ENCODE results near the gene GNB3. TPM values are rescaled to one million over a fixed set of nuclear protein-coding genes. Genes with fewer than 3 reads are reported as not detected.
A peak's percentile ranks its signal among the peaks of the same experiment; 100 is the strongest.

The GNB3 gene
- total RNA-seq, 1 donor from 2014 or later, result 16.6 TPM

DNA sequence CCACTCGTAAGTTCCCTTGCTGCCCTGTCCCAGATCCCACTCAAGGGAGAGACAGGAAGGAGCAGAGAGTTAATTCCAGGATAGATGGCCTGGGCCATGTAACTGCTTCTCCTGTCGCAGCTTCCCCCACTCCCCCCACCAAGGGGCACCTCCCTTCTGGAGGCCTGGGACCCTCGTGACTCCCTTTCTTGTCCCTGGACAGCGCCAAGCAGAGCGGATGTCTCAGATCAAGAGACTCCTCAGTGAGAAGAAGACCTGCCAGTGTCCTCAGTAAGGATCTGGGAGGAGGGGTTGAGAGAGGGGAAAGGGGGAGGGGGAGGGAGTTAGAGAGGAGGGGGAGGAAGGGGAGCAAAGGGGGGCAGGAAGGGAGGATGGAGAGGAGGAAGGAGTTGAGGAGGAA, 22.1 kb upstream of the GNB3 start:
- peak overlapping the region; percentile 50 for H3K4me3 Mint-ChIP-seq (ENCODE audit: unreplicated experiment)
- no peak for FAIRE-seq

DNA sequence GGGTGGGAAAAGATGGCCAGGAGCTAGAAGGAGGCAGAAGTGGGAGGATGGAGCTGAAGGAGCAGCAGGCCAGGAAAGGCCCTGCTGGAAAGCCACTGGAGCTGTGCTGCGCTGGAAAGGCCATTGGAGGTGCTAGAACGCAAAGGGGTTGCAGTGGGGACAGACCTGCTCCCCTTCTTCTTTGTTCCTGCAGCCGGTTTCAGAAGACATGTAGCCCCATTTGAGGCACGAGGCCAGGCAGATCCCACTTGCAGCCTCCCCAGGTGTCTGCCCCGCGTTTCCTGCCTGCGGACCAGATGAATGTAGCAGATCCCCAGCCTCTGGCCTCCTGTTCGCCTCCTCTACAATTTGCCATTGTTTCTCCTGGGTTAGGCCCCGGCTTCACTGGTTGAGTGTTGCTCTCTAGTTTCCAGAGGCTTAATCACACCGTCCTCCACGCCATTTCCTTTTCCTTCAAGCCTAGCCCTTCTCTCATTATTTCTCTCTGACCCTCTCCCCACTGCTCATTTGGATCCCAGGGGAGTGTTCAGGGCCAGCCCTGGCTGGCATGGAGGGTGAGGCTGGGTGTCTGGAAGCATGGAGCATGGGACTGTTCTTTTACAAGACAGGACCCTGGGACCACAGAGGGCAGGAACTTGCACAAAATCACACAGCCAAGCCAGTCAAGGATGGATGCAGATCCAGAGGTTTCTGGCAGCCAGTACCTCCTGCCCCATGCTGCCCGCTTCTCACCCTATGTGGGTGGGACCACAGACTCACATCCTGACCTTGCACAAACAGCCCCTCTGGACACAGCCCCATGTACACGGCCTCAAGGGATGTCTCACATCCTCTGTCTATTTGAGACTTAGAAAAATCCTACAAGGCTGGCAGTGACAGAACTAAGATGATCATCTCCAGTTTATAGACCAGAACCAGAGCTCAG, 21.4 kb upstream of the GNB3 start:
- no peaks in the 10 kb centered on the region for H4K20me1 ChIP-seq (ENCODE audit: insufficient read depth, low read length)
- H3K4me3 ChIP-seq (ENCODE audit: insufficient read depth, low read depth, low read length), result no peak overlapping the region
- Mint-ChIP-seq H3K36me3 (ENCODE audit: low read depth, unreplicated experiment) (peaks cover 2% of the 10 kb centered on the region), H3K9me3 (ENCODE audit: unreplicated experiment) (no peaks in the 10 kb centered on the region), H3K27me3 (ENCODE audit: low read depth, unreplicated experiment) (peaks cover 16% of the 10 kb centered on the region), H3K4me3 (ENCODE audit: unreplicated experiment) (peak overlapping the region; percentile 11), H3K4me1 (ENCODE audit: low read depth, unreplicated experiment) (peaks cover 19% of the 10 kb centered on the region), H3K27ac (ENCODE audit: unreplicated experiment) (no peak overlapping the region)
- no peaks in the 10 kb centered on the region for H3K9me3 ChIP-seq (ENCODE audit: insufficient read depth, low read depth, low read length)
- DNase-seq (ENCODE audit: low read depth) (no peak), FAIRE-seq (no peak)
- no peaks in the 10 kb centered on the region for H3K36me3 ChIP-seq (ENCODE audit: insufficient read depth, low read length)
- no peak for TF ChIP-seq EZH2 (IDR thresholded peaks at IDR 0.05; ENCODE audit: insufficient read depth, low read length)
- TF ChIP-seq, protein P1, sequence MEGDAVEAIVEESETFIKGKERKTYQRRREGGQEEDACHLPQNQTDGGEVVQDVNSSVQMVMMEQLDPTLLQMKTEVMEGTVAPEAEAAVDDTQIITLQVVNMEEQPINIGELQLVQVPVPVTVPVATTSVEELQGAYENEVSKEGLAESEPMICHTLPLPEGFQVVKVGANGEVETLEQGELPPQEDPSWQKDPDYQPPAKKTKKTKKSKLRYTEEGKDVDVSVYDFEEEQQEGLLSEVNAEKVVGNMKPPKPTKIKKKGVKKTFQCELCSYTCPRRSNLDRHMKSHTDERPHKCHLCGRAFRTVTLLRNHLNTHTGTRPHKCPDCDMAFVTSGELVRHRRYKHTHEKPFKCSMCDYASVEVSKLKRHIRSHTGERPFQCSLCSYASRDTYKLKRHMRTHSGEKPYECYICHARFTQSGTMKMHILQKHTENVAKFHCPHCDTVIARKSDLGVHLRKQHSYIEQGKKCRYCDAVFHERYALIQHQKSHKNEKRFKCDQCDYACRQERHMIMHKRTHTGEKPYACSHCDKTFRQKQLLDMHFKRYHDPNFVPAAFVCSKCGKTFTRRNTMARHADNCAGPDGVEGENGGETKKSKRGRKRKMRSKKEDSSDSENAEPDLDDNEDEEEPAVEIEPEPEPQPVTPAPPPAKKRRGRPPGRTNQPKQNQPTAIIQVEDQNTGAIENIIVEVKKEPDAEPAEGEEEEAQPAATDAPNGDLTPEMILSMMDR (IDR thresholded peaks at IDR 0.05; ENCODE audit: insufficient read depth, low read depth, low read length), result no peak
- H3K9ac ChIP-seq (ENCODE audit: low read length), result no peak overlapping the region
- H3K27ac ChIP-seq (ENCODE audit: low read depth, low read length), result no peak overlapping the region
- H3K4me2 ChIP-seq (ENCODE audit: low read length), result no peak overlapping the region
- no peak overlapping the region for H2AFZ ChIP-seq (ENCODE audit: low read depth, low read length)
- H3K27me3 ChIP-seq (ENCODE audit: insufficient read depth, low read length), result no peaks in the 10 kb centered on the region
- H3K4me1 ChIP-seq (ENCODE audit: insufficient read depth, low read length), result peaks cover 9% of the 10 kb centered on the region
- H3K79me2 ChIP-seq (ENCODE audit: insufficient read depth, low read length), result no peaks in the 10 kb centered on the region

More for the DNA sequence above, 22.1 kb upstream of the GNB3 start:
- peaks cover 19% of the 10 kb centered on the region for H3K4me1 Mint-ChIP-seq (ENCODE audit: low read depth, unreplicated experiment)
- H3K27ac Mint-ChIP-seq (ENCODE audit: unreplicated experiment), result no peak overlapping the region
- H3K27ac ChIP-seq (ENCODE audit: low read depth, low read length), result no peak overlapping the region
- H3K36me3 Mint-ChIP-seq (ENCODE audit: low read depth, unreplicated experiment), result no peaks in the 10 kb centered on the region
- TF ChIP-seq, protein P1 (IDR thresholded peaks at IDR 0.05; ENCODE audit: insufficient read depth, low read depth, low read length), result no peak
- no peak for TF ChIP-seq EZH2 (IDR thresholded peaks at IDR 0.05; ENCODE audit: insufficient read depth, low read length)
- H4K20me1 ChIP-seq (ENCODE audit: insufficient read depth, low read length), result no peaks in the 10 kb centered on the region
- H3K79me2 ChIP-seq (ENCODE audit: insufficient read depth, low read length), result no peaks in the 10 kb centered on the region
- H2AFZ ChIP-seq (ENCODE audit: low read depth, low read length), result no peak overlapping the region
- H3K4me2 ChIP-seq (ENCODE audit: low read length), result no peak overlapping the region
- H3K36me3 ChIP-seq (ENCODE audit: insufficient read depth, low read length), result no peaks in the 10 kb centered on the region
- DNase-seq (ENCODE audit: low read depth), result no peak
- peaks cover 9% of the 10 kb centered on the region for H3K4me1 ChIP-seq (ENCODE audit: insufficient read depth, low read length)
- peaks cover 19% of the 10 kb centered on the region for H3K27me3 Mint-ChIP-seq (ENCODE audit: low read depth, unreplicated experiment)
- no peak overlapping the region for H3K4me3 ChIP-seq (ENCODE audit: insufficient read depth, low read depth, low read length)
- H3K9me3 Mint-ChIP-seq (ENCODE audit: unreplicated experiment), result no peaks in the 10 kb centered on the region
- H3K27me3 ChIP-seq (ENCODE audit: insufficient read depth, low read length), result no peaks in the 10 kb centered on the region
- no peak overlapping the region for H3K9ac ChIP-seq (ENCODE audit: low read length)
- H3K9me3 ChIP-seq (ENCODE audit: insufficient read depth, low read depth, low read length), result no peaks in the 10 kb centered on the region

DNA sequence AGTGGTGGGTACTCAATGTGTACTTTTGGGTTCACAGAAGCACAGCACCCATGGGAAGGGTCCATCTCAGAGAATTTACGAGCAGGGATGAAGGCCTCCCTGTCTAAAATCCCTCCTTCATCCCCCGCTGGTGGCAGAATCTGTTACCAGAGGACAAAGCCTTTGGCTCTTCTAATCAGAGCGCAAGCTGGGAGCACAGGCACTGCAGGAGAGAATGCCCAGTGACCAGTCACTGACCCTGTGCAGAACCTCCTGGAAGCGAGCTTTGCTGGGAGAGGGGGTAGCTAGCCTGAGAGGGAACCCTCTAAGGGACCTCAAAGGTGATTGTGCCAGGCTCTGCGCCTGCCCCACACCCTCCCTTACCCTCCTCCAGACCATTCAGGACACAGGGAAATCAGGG, 20.6 kb upstream of the GNB3 start:
- Histone ChIP-seq H3K4me2 (ENCODE audit: low read length) (no peak overlapping the region), H3K27me3 (ENCODE audit: insufficient read depth, low read length) (no peaks in the 10 kb centered on the region), H4K20me1 (ENCODE audit: insufficient read depth, low read length) (no peaks in the 10 kb centered on the region), H3K36me3 (ENCODE audit: insufficient read depth, low read length) (no peaks in the 10 kb centered on the region), H3K9ac (ENCODE audit: low read length) (no peak overlapping the region), H3K9me3 (ENCODE audit: insufficient read depth, low read depth, low read length) (no peaks in the 10 kb centered on the region), H3K4me3 (ENCODE audit: insufficient read depth, low read depth, low read length) (no peak overlapping the region), H3K79me2 (ENCODE audit: insufficient read depth, low read length) (no peaks in the 10 kb centered on the region), H3K27ac (ENCODE audit: low read depth, low read length) (no peak overlapping the region), H3K4me1 (ENCODE audit: insufficient read depth, low read length) (peaks cover 12% of the 10 kb centered on the region), H2AFZ (ENCODE audit: low read depth, low read length) (no peak overlapping the region)
- TF ChIP-seq EZH2 (IDR thresholded peaks at IDR 0.05; ENCODE audit: insufficient read depth, low read length), result no peak
- TF ChIP-seq, protein P1 (IDR thresholded peaks at IDR 0.05; ENCODE audit: insufficient read depth, low read depth, low read length), result no peak
- FAIRE-seq, result no peak
- Mint-ChIP-seq H3K4me1 (ENCODE audit: low read depth, unreplicated experiment) (peaks cover 24% of the 10 kb centered on the region), H3K4me3 (ENCODE audit: unreplicated experiment) (no peak overlapping the region), H3K9me3 (ENCODE audit: unreplicated experiment) (no peaks in the 10 kb centered on the region), H3K27me3 (ENCODE audit: low read depth, unreplicated experiment) (peaks cover 8% of the 10 kb centered on the region), H3K27ac (ENCODE audit: unreplicated experiment) (no peak overlapping the region), H3K36me3 (ENCODE audit: low read depth, unreplicated experiment) (peaks cover 4% of the 10 kb centered on the region)
- no peak for DNase-seq (ENCODE audit: low read depth)

Data from astrocyte (in vitro differentiated cells and primary cell).